ENCODE measurements around the gene FOXL3. TPM values are rescaled to one million over a fixed set of nuclear protein-coding genes. Genes with fewer than 3 reads are reported as not detected.

The FOXL3 gene
- total and polyA plus RNA-seq, 2 experiments from 2014 or later = not detected

DNA sequence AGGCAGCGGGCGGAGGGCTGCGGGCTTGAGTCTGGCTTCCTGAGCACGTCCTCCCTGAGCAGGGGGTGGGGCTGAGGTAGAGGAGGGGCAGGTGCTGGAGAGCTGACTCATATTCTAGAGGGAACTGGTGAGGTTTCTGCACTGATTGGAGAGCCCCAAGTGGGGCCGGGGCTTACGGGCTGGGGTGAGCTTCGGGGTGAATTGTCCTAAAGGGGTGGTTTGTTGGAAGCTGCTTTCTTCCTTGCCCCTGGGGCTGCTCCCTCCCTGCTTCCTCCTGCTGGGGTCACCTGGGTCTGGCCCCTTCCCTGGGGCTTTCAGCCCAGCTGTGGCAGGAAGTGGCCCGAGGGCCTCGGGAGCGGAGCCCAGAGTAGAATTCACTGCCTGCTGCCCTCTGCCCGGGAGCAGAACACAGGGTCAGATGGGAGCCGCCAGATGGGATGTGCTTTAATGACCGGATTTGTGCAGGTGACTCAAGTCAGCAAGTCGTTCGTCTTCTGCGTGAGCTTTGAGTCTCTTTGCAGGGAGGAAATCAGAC, 49.0 kb upstream of the FOXL3 start (continued):
- TF ChIP-seq, protein P1, sequence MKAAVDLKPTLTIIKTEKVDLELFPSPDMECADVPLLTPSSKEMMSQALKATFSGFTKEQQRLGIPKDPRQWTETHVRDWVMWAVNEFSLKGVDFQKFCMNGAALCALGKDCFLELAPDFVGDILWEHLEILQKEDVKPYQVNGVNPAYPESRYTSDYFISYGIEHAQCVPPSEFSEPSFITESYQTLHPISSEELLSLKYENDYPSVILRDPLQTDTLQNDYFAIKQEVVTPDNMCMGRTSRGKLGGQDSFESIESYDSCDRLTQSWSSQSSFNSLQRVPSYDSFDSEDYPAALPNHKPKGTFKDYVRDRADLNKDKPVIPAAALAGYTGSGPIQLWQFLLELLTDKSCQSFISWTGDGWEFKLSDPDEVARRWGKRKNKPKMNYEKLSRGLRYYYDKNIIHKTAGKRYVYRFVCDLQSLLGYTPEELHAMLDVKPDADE (IDR thresholded peaks at IDR 0.05) = no peak

DNA sequence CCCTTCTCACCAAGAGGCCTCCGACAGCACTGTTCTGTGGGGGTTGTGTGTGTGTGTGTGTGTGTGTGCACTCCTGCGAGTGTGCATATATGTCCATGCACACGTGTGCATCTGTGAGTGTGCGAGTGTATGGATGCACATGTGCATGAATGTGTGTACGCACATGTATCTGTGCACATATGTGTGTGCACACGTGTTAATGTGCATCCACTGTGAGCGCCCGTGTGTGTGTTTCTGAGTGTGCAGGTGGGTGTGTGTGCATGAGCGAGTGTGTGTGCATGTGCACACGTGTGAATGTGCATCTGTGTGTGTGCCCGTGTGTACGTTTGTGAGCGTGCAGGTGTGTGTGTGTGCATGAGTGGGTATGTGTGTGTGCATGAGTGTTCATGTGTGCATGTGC, 48.5 kb upstream of the FOXL3 start:
- H4K20me1 ChIP-seq (replicated peaks; ENCODE audit: insufficient read depth) = no peaks in the 10 kb centered on the region
- peaks cover 8% of the 10 kb centered on the region for H3K27me3 Mint-ChIP-seq (ENCODE audit: insufficient read depth, low read depth, poor library complexity)
- no peak for TF ChIP-seq EZH2 (IDR thresholded peaks at IDR 0.05; ENCODE audit: low read depth, unreplicated experiment)
- TF ChIP-seq STAT1 (IDR thresholded peaks at IDR 0.05; ENCODE audit: unreplicated experiment) = no peak
- no peak for TF ChIP-seq ZNF331 (CRISPR knock-in tag; IDR thresholded peaks at IDR 0.05; ENCODE audit: low read depth)
- no peak for TF ChIP-seq JUNB (IDR thresholded peaks at IDR 0.05; ENCODE audit: unreplicated experiment)
- TF ChIP-seq NANOG (IDR thresholded peaks at IDR 0.05; ENCODE audit: borderline replicate concordance) = no peak
- no peak for TF ChIP-seq EZH2phosphoT487 (IDR thresholded peaks at IDR 0.05; ENCODE audit: unreplicated experiment)
- TF ChIP-seq, protein P2, sequence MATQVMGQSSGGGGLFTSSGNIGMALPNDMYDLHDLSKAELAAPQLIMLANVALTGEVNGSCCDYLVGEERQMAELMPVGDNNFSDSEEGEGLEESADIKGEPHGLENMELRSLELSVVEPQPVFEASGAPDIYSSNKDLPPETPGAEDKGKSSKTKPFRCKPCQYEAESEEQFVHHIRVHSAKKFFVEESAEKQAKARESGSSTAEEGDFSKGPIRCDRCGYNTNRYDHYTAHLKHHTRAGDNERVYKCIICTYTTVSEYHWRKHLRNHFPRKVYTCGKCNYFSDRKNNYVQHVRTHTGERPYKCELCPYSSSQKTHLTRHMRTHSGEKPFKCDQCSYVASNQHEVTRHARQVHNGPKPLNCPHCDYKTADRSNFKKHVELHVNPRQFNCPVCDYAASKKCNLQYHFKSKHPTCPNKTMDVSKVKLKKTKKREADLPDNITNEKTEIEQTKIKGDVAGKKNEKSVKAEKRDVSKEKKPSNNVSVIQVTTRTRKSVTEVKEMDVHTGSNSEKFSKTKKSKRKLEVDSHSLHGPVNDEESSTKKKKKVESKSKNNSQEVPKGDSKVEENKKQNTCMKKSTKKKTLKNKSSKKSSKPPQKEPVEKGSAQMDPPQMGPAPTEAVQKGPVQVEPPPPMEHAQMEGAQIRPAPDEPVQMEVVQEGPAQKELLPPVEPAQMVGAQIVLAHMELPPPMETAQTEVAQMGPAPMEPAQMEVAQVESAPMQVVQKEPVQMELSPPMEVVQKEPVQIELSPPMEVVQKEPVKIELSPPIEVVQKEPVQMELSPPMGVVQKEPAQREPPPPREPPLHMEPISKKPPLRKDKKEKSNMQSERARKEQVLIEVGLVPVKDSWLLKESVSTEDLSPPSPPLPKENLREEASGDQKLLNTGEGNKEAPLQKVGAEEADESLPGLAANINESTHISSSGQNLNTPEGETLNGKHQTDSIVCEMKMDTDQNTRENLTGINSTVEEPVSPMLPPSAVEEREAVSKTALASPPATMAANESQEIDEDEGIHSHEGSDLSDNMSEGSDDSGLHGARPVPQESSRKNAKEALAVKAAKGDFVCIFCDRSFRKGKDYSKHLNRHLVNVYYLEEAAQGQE (IDR thresholded peaks at IDR 0.05; ENCODE audit: unreplicated experiment) = no peak
- TF ChIP-seq, protein P3, sequence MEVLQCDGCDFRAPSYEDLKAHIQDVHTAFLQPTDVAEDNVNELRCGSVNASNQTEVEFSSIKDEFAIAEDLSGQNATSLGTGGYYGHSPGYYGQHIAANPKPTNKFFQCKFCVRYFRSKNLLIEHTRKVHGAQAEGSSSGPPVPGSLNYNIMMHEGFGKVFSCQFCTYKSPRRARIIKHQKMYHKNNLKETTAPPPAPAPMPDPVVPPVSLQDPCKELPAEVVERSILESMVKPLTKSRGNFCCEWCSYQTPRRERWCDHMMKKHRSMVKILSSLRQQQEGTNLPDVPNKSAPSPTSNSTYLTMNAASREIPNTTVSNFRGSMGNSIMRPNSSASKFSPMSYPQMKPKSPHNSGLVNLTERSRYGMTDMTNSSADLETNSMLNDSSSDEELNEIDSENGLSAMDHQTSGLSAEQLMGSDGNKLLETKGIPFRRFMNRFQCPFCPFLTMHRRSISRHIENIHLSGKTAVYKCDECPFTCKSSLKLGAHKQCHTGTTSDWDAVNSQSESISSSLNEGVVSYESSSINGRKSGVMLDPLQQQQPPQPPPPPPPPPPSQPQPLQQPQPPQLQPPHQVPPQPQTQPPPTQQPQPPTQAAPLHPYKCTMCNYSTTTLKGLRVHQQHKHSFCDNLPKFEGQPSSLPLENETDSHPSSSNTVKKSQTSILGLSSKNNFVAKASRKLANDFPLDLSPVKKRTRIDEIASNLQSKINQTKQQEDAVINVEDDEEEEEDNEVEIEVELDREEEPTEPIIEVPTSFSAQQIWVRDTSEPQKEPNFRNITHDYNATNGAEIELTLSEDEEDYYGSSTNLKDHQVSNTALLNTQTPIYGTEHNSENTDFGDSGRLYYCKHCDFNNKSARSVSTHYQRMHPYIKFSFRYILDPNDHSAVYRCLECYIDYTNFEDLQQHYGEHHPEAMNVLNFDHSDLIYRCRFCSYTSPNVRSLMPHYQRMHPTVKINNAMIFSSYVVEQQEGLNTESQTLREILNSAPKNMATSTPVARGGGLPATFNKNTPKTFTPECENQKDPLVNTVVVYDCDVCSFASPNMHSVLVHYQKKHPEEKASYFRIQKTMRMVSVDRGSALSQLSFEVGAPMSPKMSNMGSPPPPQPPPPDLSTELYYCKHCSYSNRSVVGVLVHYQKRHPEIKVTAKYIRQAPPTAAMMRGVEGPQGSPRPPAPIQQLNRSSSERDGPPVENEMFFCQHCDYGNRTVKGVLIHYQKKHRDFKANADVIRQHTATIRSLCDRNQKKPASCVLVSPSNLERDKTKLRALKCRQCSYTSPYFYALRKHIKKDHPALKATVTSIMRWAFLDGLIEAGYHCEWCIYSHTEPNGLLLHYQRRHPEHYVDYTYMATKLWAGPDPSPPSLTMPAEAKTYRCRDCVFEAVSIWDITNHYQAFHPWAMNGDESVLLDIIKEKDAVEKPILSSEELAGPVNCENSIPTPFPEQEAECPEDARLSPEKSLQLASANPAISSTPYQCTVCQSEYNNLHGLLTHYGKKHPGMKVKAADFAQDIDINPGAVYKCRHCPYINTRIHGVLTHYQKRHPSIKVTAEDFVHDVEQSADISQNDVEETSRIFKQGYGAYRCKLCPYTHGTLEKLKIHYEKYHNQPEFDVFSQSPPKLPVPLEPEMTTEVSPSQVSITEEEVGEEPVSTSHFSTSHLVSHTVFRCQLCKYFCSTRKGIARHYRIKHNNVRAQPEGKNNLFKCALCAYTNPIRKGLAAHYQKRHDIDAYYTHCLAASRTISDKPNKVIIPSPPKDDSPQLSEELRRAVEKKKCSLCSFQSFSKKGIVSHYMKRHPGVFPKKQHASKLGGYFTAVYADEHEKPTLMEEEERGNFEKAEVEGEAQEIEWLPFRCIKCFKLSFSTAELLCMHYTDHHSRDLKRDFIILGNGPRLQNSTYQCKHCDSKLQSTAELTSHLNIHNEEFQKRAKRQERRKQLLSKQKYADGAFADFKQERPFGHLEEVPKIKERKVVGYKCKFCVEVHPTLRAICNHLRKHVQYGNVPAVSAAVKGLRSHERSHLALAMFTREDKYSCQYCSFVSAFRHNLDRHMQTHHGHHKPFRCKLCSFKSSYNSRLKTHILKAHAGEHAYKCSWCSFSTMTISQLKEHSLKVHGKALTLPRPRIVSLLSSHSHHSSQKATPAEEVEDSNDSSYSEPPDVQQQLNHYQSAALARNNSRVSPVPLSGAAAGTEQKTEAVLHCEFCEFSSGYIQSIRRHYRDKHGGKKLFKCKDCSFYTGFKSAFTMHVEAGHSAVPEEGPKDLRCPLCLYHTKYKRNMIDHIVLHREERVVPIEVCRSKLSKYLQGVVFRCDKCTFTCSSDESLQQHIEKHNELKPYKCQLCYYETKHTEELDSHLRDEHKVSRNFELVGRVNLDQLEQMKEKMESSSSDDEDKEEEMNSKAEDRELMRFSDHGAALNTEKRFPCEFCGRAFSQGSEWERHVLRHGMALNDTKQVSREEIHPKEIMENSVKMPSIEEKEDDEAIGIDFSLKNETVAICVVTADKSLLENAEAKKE (CRISPR knock-in tag; IDR thresholded peaks at IDR 0.05) = no peak
- no peak for TF ChIP-seq CREB1 (CRISPR knock-in tag; IDR thresholded peaks at IDR 0.05; ENCODE audit: low read depth)
- no peak for TF ChIP-seq ZNF114 (CRISPR knock-in tag; IDR thresholded peaks at IDR 0.05)
- TF ChIP-seq, protein P1 (IDR thresholded peaks at IDR 0.05) = no peak

More for the DNA sequence above, 48.5 kb upstream of the FOXL3 start:
- no peaks in the 10 kb centered on the region for H3F3A ChIP-seq (replicated peaks; ENCODE audit: low read depth)
- no peaks in the 10 kb centered on the region for H3K4me1 ChIP-seq (ENCODE audit: insufficient read depth)
- ATAC-seq (no peak), DNase-seq (ENCODE audit: low spot score) (no peak)
- no peak overlapping the region for H3K4me3 Mint-ChIP-seq
- H3K9me2 ChIP-seq (ENCODE audit: insufficient read depth) = peaks cover 4% of the 10 kb centered on the region; the same call in 1 of the 2 replicates
- H3K27ac ChIP-seq (ENCODE audit: low read depth) = no peak overlapping the region
- H3K27ac Mint-ChIP-seq = no peak overlapping the region
- H3K36me3 ChIP-seq (ENCODE audit: insufficient read depth) = no peaks in the 10 kb centered on the region
- peaks cover 25% of the 10 kb centered on the region for H3K36me3 Mint-ChIP-seq (ENCODE audit: low read depth)
- no peaks in the 10 kb centered on the region for H3K27me3 ChIP-seq (ENCODE audit: insufficient read depth)
- peaks cover 8% of the 10 kb centered on the region; the same call in 1 of the 2 replicates for H3K79me2 ChIP-seq (replicated peaks; ENCODE audit: insufficient read depth)
- H3K4me1 Mint-ChIP-seq = no peaks in the 10 kb centered on the region
- no peak overlapping the region for H3K4me3 ChIP-seq
- H3K9me3 Mint-ChIP-seq = peaks cover 10% of the 10 kb centered on the region; the same call in 2 of the 3 replicates
- no peak overlapping the region for H2AFZ ChIP-seq
- no peak overlapping the region for H3K4me2 ChIP-seq

Measured in GM23338 (cell line).